Activated T-helper 9 cell treated with anti-CD3 and anti-CD28 coated beads, Interleukin-2, amount 50 U/mL, for 16 hours (primary cell): Measurements from ENCODE around the gene CHADL.
A peak's percentile ranks its signal among the peaks of the same experiment; 100 is the strongest.

Experiments
- DNase-seq: peaks from one replicate; pipeline ENCODE4 v3.0.0-alpha.2; 2020; ENCODE audit warnings: low read depth

CHADL gene

GRCh38 chr22:41230401-41230785 is 10.3 kb downstream of the CHADL start:
- DNase-seq: no peak

DNA sequence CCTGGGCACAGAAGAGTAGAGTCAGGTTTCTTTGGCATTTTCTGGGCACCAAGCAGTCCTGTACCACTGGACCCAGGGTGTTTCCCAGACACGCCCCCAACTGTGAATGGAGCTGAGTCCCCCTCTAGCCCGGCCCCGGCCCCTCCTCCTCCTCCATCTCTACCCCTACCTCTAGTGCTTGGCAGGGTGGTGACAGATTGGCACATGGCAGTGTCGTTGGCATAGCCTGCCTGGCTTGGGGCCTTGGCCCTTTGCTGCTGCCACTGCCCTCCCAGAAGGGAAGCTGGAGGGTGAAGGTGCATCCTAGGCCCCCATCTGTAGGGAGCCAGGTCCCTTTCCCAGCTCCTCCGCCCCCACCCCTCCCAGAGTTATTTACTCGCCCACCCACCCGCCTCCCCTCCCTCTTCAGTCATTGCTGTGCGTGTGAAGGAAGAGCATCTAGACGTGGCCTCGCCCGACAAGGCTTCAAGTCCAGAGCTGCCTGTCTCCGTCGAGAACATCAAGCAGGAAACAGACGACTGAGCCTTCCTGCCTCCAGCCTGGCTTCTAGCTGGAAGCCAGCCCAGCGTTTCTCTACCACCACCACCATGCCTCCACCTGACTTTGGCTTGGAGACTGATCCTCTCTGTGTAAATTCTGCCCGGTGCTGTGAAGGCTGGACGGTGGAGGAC is 10.9 kb downstream of the CHADL start:
- DNase-seq: no peak

DNA sequence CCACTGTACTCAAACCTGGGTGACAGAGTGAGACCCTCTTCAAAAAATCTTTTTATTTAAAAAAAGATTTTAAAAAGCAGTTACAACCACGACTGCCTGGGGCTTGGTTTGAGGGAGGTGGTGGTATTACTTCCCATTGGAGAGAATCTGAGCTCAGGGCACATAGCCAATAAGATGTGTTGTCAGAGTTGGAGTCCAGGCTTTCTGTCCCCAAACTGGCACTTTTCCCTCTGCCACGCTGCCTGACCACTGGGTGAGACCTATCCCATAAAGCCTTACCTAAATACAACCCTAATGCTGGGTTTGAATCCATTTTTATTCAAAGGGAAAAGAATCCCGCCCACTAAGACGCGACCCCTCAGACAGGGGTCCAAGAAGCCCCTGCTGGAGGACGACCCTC is 11.5 kb downstream of the CHADL start:
- no peak for DNase-seq

- DNase-seq: no peak
These were observed 13.7 kb downstream of the CHADL start for GRCh38 chr22:41226723-41227655.

DNA sequence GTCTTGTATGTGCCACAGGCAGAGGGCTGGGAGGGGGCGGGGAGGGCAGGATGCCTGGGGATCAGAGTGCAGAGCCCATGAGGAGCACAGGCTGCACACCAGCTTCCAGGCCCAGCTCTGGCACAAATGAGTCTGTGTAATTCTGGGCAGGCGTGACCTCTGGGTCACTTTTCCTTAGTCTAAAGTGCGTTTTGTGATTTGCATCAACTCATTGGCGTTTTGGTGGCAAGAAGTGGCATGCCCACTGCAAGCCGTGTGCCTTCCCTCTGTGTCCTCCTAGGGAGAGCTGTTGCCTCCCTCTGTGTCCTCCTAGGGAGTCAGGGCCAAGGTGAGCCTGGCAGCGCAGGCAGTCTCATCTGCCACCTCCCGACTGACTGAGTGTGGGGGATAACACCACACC is 17.2 kb downstream of the CHADL start:
- no peak for DNase-seq

DNA sequence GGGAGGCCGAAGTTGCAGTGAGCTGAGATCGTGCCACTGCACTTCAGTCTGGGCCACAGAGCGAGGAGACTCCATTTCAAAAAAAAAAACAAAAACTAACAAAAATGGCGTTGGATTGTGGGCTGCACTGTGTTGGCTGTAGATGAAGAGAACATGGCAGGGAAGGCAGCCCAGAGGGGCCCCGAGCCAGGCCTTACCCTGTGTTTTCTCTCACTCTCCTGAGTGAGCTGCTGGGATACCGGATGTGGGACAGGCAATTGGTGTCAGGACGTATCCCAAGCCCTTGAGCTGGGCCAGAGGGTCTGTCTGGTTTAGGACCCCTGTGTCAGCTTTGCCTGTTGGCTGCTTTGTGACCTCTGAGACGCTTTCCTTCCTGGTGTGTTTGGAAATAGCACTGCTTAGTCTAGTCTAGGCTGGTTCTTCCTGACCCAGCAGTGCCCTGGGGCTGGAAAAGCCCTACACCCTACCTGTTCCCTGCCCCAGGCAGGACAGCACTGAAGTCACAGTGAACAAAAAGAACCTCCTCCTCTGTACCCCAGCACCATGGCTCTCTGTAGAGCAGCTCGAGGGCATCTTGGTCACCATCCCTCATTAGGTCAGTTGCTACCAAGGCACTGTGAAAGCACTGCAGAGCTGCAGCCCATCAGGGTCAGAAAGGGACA is 17.8 kb downstream of the CHADL start:
- DNase-seq: no peak

GRCh38 chr22:41217553-41218157 is 23.1 kb downstream of the CHADL start:
- DNase-seq: no peak

DNA sequence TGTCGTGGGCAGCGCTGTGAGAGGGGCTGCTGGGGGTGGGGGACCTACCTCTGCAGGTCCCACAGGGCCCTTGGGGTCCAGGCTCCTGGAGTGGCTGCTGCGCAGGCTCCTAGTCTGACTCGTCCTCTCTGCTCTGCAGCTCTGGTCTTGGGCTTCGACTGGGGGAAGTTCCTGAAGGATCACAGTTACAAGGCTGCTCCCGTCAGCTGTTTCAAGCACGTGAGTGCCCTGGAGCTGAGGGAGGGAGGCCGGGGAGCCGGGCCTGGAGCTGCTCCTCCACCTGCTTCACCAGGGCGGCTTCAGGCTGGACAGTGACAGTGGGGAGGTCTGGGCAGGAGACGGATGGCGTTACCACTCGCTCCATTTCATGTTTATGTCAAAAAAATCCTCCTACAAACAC is 23.7 kb downstream of the CHADL start:
- DNase-seq: no peak

- no peak for DNase-seq
These were observed 24.8 kb downstream of the CHADL start for GRCh38 chr22:41215926-41216325.

DNA sequence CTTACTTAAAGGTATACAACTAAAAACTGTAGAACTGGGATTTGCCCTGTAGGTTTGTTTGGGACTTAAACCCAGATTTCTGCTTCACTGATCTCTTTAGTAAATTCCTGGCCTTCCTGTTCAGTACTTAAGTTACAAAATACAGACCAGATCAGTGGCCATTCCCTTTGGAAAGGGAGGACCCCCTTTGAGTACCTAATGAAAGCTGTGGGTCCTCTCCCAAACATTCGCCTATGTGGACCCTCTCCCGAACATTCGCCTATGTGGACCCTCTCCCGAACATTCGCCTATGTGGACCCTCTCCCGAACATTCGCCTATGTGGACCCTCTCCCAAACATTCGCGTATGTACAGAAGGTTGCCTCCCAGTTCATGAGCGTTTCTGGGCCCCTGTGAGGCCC is 25.3 kb downstream of the CHADL start:
- no peak for DNase-seq

DNA sequence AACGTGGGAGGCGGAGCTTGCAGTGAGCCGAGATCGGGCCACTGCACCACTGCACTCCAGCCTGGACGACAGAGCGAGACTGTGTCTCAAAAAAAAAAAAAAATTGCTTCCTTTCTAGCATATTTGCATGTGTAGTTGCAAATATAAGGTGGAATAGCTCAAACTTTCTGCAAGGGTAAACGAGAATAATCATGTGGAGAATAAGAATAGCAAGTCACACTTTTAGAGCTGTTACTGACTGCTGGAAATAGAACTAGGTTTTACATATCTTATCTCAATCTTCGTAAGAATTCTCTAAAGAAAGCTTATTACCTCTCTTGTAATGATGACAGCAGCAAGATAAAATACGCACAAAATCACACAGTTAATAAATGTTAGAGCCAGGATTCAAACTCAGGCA is 34.0 kb downstream of the CHADL start:
- no peak for DNase-seq

GRCh38 chr22:41204992-41205900 is 35.5 kb downstream of the CHADL start, which contains the start of gene L3MBTL2:
Gene L3MBTL2 (plus strand): TSS chr22:41205312. CDS start chr22:41205363, 51 bp downstream.
- peak; percentile 97 for DNase-seq

GRCh38 chr22:41204066-41204465 is 36.7 kb downstream of the CHADL start:
- DNase-seq: no peak

DNA sequence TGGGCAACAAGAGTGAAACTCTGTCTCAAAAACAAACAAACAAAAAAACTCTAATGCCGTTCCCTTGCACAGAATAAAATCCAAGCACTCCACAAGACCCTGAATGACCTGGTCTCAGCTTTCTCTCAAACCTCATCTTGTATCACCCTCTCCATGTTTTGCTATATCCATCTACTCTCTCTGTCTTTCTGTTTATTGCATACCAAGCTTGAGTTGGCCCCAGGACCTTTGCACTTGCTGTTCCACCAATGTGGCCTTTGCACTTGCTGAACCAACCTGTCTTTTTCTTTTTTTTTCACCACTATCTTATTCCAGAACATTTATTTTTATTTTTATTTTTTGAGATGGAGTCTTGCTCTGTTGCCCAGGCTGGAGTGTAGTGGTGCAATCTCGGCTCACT is 37.6 kb downstream of the CHADL start:
- DNase-seq: no peak

DNA sequence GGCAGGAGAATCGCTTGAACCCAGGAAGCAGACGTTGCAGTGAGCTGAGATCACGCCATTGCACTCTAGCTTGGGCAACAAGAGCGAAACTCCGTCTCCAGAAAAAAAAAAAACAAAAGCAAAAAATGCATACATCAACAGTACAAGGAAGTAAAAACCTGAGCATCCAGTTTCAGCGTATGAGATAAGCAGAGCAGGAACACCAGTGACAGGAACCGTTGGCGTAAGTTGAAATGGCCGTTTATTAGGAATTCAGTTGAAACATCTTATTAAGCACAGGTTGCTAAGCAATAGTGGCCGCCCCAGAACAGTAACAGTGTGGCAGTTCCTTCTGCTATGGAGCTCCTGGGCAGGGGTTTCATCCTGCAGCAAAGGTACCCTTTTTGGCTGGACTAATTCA is 39.6 kb downstream of the CHADL start:
- DNase-seq: no peak

DNA sequence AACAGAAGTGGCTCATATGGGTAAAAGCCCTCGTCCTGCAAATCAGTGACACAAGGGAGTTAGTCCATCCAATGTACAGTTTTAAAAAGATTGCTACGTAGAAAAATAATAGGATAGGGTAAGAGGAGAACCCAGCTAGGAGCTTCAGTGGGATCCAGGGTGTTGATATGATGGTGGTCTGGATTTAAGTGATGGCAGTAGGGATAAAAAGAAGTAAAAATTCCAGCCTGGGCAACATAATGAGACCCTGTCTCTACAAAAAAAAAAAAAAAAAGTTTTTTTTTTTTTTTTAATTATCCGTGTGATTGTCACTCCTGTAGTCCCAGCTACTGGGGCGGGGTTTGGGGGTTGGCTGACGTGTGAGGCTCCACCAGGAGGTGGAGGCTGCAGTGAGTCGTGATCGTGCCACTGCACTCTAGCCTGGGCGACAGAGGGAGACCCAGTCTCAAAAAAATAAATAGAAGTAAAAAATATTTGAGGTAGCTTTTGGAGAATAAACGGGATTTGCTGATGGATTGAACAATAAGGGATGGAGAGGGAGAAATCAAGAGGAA is 42.6 kb downstream of the CHADL start:
- DNase-seq: peak; percentile 35

- peak; percentile 81 for DNase-seq
These were observed 43.4 kb downstream of the CHADL start for GRCh38 chr22:41197038-41197972.

GRCh38 chr22:41193829-41194228 is 46.9 kb downstream of the CHADL start:
- DNase-seq: no peak

- no peak for DNase-seq
These were observed 49.3 kb downstream of the CHADL start for GRCh38 chr22:41191467-41191866.

DNA sequence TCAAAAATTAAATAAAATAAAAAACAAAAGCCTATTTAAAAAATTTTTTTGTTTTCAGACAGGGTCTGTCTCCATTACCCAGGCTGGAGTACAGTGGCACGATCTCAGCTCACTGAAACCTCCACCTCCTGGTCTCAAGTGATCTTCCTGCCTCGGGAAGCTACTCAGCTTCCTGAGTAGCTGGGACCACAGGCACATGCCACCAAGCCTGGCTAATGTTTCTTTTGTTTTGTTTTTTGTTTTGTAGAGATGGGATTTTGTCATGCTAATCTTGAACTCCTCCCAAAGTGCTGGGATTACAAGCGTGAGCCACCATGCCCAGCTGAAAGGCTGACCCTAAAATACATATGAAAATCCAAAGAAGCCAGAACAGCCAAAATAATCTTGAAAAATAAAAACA is 56.1 kb downstream of the CHADL start:
- no peak for DNase-seq
